ENCODE measurements around the gene IL18R1. TPM values are rescaled to one million over a fixed set of nuclear protein-coding genes. Genes with fewer than 3 reads are reported as not detected.
A peak's percentile ranks its signal among the peaks of the same experiment; 100 is the strongest.

IL18R1 gene
- total RNA-seq, 1 experiment from 2014 or later: 1.5 TPM

DNA sequence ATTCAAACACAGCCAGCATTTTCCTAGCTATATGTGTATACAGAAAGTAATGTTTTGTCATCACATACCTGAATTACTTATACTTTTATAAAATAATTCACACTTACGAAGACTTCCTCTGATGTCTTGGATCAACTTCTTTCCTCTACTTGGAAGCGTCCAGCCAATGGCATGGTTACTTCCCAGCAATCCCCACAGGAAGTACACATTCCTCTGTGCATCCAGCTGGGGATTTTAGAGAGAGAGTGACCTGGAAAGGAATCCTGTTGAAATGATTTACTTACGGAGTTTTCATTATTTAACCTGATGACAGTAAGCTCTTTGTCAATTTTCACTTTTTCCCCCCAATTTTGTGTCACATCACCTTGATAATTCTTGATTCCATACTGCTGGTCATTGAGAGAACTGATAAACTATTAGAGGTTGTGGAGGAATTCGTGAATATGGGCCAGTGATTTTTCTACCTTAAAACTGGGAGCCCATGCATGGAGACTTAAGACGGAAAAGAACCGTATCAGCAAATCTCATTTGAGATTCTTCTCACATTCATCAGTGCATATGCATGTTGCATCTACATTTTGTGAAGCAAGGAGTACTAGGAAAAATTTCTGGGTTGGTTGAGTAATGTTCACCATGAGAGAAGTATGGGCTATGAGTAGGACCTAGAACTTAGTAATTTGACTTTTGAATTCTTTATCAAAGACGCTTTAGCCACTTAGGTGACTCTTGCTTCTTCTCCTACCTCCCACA lies 9.0 kb upstream of the IL18R1 start:
- no peak overlapping the region for H3K27ac Mint-ChIP-seq (ENCODE audit: unreplicated experiment)
- intact Hi-C loops (cut with micrococcal nuclease; ENCODE audit: unreplicated experiment): no loop called here
- no peak overlapping the region for H3K4me3 Mint-ChIP-seq (ENCODE audit: low read depth, unreplicated experiment)
- peaks cover 50% of the 10 kb centered on the region for H3K27me3 Mint-ChIP-seq (ENCODE audit: unreplicated experiment)
- BruUV-seq (replicated peaks): no TSS peak
- H3K9me3 Mint-ChIP-seq (ENCODE audit: low read depth, unreplicated experiment): no peaks in the 10 kb centered on the region
- no peak for DNase-seq
- CTCF ChIA-PET: no interaction called here
- no peaks in the 10 kb centered on the region for H3K4me1 Mint-ChIP-seq (ENCODE audit: low read depth, unreplicated experiment)
- TF ChIP-seq, protein P1, sequence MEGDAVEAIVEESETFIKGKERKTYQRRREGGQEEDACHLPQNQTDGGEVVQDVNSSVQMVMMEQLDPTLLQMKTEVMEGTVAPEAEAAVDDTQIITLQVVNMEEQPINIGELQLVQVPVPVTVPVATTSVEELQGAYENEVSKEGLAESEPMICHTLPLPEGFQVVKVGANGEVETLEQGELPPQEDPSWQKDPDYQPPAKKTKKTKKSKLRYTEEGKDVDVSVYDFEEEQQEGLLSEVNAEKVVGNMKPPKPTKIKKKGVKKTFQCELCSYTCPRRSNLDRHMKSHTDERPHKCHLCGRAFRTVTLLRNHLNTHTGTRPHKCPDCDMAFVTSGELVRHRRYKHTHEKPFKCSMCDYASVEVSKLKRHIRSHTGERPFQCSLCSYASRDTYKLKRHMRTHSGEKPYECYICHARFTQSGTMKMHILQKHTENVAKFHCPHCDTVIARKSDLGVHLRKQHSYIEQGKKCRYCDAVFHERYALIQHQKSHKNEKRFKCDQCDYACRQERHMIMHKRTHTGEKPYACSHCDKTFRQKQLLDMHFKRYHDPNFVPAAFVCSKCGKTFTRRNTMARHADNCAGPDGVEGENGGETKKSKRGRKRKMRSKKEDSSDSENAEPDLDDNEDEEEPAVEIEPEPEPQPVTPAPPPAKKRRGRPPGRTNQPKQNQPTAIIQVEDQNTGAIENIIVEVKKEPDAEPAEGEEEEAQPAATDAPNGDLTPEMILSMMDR (IDR thresholded peaks at IDR 0.05; ENCODE audit: unreplicated experiment): no peak
- no peaks in the 10 kb centered on the region for H3K36me3 Mint-ChIP-seq (ENCODE audit: insufficient read depth, unreplicated experiment)

DNA sequence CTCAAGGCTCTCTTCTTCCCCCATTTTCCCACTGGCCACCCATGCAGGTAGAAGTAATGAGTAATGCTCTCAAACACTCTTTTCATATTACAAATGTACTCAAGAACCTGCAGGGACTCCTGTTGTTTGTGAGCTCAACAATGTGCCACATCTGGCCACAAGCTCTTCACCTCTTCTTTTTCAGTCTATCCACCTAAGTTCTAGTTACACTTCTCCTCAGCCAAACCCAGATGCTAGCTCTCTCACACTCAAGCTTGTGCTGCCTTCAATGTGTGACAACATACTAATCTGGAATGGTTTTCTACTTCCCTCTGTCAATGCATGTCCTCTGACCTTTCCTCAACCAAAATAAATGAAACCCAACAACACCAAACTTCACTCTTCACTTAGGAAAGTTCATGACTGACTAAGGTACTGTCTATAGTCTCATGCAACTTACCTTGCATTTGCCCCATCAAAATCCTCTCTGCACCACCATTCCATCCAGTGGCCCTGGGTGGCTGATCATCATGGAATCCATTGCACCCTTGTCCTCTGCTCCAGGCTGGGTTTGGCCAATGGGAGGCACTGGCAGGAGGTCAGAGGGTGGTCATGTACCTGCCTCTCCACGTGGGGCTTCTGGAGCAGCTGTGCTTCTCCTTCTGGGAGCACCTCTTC lies 5.3 kb upstream of the IL18R1 start:
- H3K27ac Mint-ChIP-seq (ENCODE audit: unreplicated experiment): no peak overlapping the region
- no peak for DNase-seq
- no peak overlapping the region for H3K4me3 Mint-ChIP-seq (ENCODE audit: low read depth, unreplicated experiment)
- intact Hi-C loops (cut with micrococcal nuclease; ENCODE audit: unreplicated experiment): loop anchor here (10.0 kb wide), 2 partner anchors 325 to 465 kb away; no protein-coding TSS in a partner anchor
- CTCF ChIA-PET: interaction anchor here (0.6 kb wide), 1 partner anchor 1548 kb away, joined by 10 read pairs; no protein-coding TSS in a partner anchor
- H3K9me3 Mint-ChIP-seq (ENCODE audit: low read depth, unreplicated experiment): no peaks in the 10 kb centered on the region
- peaks cover 56% of the 10 kb centered on the region for H3K27me3 Mint-ChIP-seq (ENCODE audit: unreplicated experiment)
- no peaks in the 10 kb centered on the region for H3K36me3 Mint-ChIP-seq (ENCODE audit: insufficient read depth, unreplicated experiment)
- no TSS peak for BruUV-seq (replicated peaks)
- H3K4me1 Mint-ChIP-seq (ENCODE audit: low read depth, unreplicated experiment): no peaks in the 10 kb centered on the region
- TF ChIP-seq, protein P1 (IDR thresholded peaks at IDR 0.05; ENCODE audit: unreplicated experiment): no peak

DNA sequence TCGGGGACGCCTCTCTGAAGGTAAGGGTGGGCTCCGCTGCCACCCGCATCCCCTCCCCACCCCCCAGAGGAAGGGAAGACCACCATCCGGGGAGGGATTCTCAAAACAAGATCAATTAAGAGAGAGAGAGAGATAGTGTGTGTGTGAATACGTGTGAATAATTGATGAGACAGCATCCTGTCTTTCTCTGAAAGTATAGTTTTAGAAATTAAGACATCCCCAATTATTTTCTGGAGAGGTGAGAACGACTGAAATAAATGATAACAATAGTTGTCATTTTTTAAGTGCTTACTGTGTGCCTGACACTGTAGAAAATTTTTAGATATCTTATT lies 751 bp downstream of the IL18R1 start:
- no TSS peak for BruUV-seq (replicated peaks)
- no peak for DNase-seq
- peak overlapping the region; percentile 84 for H3K4me3 Mint-ChIP-seq (ENCODE audit: low read depth, unreplicated experiment)
- peak overlapping the region; percentile 77 for H3K27ac Mint-ChIP-seq (ENCODE audit: unreplicated experiment)
- no peaks in the 10 kb centered on the region for H3K9me3 Mint-ChIP-seq (ENCODE audit: low read depth, unreplicated experiment)
- no peaks in the 10 kb centered on the region for H3K4me1 Mint-ChIP-seq (ENCODE audit: low read depth, unreplicated experiment)
- intact Hi-C loops (cut with micrococcal nuclease; ENCODE audit: unreplicated experiment): loop anchor here (5.0 to 10.0 kb wide), 4 partner anchors 86 to 472 kb away; no protein-coding TSS in a partner anchor
- peaks cover 9% of the 10 kb centered on the region for H3K36me3 Mint-ChIP-seq (ENCODE audit: insufficient read depth, unreplicated experiment)
- TF ChIP-seq, protein P1 (IDR thresholded peaks at IDR 0.05; ENCODE audit: unreplicated experiment): no peak
- peaks cover 8% of the 10 kb centered on the region for H3K27me3 Mint-ChIP-seq (ENCODE audit: unreplicated experiment)
- CTCF ChIA-PET: interaction anchor here (0.7 to 1.0 kb wide), 6 partner anchors 15 to 115 kb away, joined by 3 to 5 read pairs (median 4); no protein-coding TSS in a partner anchor

DNA sequence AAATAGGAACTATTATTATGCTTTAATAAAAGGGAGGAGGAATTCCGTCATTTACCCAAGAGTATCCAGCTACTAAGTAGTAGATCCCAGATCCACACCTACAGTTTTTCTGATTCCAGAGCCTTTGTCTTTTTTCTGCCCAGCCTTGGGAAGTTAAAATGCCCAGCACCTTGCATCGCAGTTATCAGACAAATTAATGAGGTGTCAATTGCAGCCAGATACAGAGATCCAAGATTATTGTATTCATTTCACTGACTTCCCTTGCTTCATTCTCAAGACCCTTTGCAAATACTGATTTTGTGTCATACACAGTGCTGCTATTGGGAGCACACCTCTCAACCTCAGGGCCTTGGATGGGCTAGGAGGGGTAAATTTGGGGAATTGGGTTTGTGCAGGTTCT lies 1.1 kb downstream of the IL18R1 start:
- CTCF ChIA-PET: interaction anchor here (0.7 to 1.0 kb wide), 6 partner anchors 16 to 116 kb away, joined by 3 to 5 read pairs (median 4); no protein-coding TSS in a partner anchor
- intact Hi-C loops (cut with micrococcal nuclease; ENCODE audit: unreplicated experiment): loop anchor here (5.0 to 10.0 kb wide), 4 partner anchors 86 to 472 kb away; no protein-coding TSS in a partner anchor
- DNase-seq: no peak
- H3K36me3 Mint-ChIP-seq (ENCODE audit: insufficient read depth, unreplicated experiment): peaks cover 9% of the 10 kb centered on the region
- TF ChIP-seq, protein P1 (IDR thresholded peaks at IDR 0.05; ENCODE audit: unreplicated experiment): no peak
- peaks cover 4% of the 10 kb centered on the region for H3K27me3 Mint-ChIP-seq (ENCODE audit: unreplicated experiment)
- no peaks in the 10 kb centered on the region for H3K4me1 Mint-ChIP-seq (ENCODE audit: low read depth, unreplicated experiment)
- peak overlapping the region; percentile 84 for H3K4me3 Mint-ChIP-seq (ENCODE audit: low read depth, unreplicated experiment)
- no peak overlapping the region for H3K27ac Mint-ChIP-seq (ENCODE audit: unreplicated experiment)
- TSS peak; percentile 37 for BruUV-seq (replicated peaks)
- H3K9me3 Mint-ChIP-seq (ENCODE audit: low read depth, unreplicated experiment): no peaks in the 10 kb centered on the region

Measured in Calu3 (cell line).